Activated T-helper 1 cell treated with anti-CD3 and anti-CD28 coated beads, Interleukin-12 subunit alpha, Interleukin-12 subunit beta, Interleukin-2, Interleukin-4 antibody, amounts not matched to agents 30 ng/mL and 10 ng/mL and 1 ng/mL, durations not matched to agents 14 hours and 24 hours and 36 hours (primary cell): ENCODE data around the gene WNT8A. TPM values are rescaled to one million over a fixed set of nuclear protein-coding genes. Genes with fewer than 3 reads are reported as not detected.
"Not testable (repeated sequence)": the region's sequence is repeated elsewhere in the genome, so short reads cannot be mapped to it uniquely, and the experiment has no call there.

Experiments
- DNase-seq: peaks from one replicate; pipeline ENCODE4 v3.0.0; 2021; ENCODE audit warnings: low spot score
- H3K27ac Mint-ChIP-seq: one replicate; pipeline ENCODE4 v1.8.0; 2021; ENCODE audit warnings: mild to moderate bottlenecking, mixed read lengths
- H3K27me3 Mint-ChIP-seq: one replicate; pipeline ENCODE4 v1.8.0; 2022; ENCODE audit warnings: mild to moderate bottlenecking, moderate library complexity, mixed read lengths; ENCODE audit not compliant: insufficient read depth
- H3K36me3 Mint-ChIP-seq: one replicate; pipeline ENCODE4 v1.8.0; 2021; ENCODE audit warnings: low read depth, mixed read lengths
- H3K4me1 Mint-ChIP-seq: one replicate; pipeline ENCODE4 v1.8.0; 2021; ENCODE audit warnings: low read depth, mixed read lengths
- H3K4me3 Mint-ChIP-seq: one replicate; pipeline ENCODE4 v1.8.0; 2021; ENCODE audit warnings: mild to moderate bottlenecking, moderate library complexity, mixed read lengths
- H3K9me3 Mint-ChIP-seq: one replicate; pipeline ENCODE4 v1.8.0; 2021; ENCODE audit warnings: mixed read lengths
- intact Hi-C: fragments of 100-400 bp; cut with micrococcal nuclease; formaldehyde crosslinking; loops from one replicate; pipeline ENCODE4 v1.15.1; 2024
- total RNA-seq: library from RNA; stranded (reverse); gene quantifications from 2 replicates; pipeline ENCODE4 v1.2.3, GENCODE V29; 2022

Gene WNT8A, protein sequence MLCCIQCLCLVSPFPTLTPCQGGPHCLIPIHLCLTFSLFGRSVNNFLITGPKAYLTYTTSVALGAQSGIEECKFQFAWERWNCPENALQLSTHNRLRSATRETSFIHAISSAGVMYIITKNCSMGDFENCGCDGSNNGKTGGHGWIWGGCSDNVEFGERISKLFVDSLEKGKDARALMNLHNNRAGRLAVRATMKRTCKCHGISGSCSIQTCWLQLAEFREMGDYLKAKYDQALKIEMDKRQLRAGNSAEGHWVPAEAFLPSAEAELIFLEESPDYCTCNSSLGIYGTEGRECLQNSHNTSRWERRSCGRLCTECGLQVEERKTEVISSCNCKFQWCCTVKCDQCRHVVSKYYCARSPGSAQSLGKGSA
- total RNA-seq, result not detected in 2 replicates

DNA sequence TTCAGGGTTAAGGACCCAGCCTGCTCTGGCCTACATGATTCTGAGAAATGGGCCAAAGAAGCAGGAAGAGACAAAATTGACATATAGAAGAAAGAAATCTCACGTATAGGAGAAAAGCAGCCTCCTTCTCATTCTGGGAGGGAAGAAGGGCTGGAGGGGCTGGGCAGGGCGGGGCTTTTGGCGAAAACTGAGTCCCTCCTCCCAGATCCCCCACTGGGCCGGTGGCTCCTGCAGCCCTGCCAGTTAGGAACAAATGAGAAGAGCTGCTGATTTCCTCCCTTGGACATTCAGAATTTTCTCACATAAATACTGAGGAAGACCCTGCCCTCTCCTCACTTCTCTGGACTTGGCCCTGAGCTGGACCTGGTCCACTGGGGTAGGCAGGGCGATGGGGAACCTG lies at the start of gene WNT8A:
Gene WNT8A (plus strand): TSS at position 332 of the 400 bp plus-strand sequence. CDS start 95 bp downstream, outside the sequence.
- DNase-seq, result no peak
- Mint-ChIP-seq H3K36me3 (no peaks in the 10 kb centered on the region), H3K4me1 (peaks cover 13% of the 10 kb centered on the region), H3K9me3 (no peaks in the 10 kb centered on the region), H3K4me3 (no peak within 1 kb of the TSS), H3K27me3 (peaks cover 4% of the 10 kb centered on the region), H3K27ac (no peak within 1 kb of the TSS)
- intact Hi-C loops, result no loop called here

DNA sequence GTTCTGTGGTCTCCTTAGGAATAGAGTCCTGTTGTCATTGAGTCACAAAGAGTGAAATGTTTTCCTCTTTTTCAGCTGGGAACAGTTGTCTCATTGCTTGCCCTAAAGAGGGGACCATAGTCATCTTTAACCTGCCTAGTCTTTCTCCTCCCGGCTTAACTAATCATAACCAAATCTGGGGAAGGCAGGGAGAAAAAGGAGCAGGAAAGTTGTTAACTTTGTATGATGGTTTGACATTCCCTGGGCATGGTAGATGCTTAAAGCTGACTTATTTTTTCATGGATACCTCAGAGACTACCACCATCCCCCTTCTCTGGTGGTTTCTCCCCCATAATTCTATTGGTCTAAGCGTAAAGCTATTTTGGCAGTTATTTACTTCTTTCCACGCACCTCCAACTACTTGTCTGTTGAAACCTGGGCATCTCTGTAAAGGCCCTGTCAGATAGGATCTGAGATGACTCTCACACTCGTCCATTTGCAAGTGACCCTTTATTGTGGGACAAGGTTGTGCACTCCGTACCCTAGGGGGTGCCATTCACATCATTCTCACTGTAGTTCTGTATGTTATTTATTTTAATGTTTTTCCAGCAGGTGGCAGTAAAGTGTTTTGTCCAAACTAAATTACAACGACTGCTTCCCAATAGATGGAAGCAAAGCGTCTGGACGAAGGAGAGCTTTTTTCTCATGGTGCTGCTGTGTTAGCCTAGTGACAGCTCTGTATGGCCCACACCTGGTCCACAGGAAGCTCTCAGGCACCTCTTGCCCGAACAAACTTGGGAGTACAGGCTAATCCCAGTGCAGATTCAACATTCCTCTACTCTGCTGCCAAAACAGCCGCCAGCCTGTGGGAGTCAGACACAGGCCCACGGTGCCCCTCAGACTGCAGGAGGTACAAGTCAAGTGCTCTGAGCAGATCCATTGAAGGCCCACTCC lies 48.0 kb upstream of the WNT8A start:
- Mint-ChIP-seq H3K9me3 (no peaks in the 10 kb centered on the region), H3K4me3 (peak overlapping the region; percentile 38), H3K36me3 (no peaks in the 10 kb centered on the region), H3K27me3 (no peaks in the 10 kb centered on the region), H3K27ac (peak overlapping the region; percentile 72), H3K4me1 (peaks cover 46% of the 10 kb centered on the region)
- peak; percentile 60 for DNase-seq
- intact Hi-C loops, result loop anchor here (1.0 to 2.0 kb wide), 5 partner anchors 32 to 257 kb away; partner anchors contain the start of gene BRD8

DNA sequence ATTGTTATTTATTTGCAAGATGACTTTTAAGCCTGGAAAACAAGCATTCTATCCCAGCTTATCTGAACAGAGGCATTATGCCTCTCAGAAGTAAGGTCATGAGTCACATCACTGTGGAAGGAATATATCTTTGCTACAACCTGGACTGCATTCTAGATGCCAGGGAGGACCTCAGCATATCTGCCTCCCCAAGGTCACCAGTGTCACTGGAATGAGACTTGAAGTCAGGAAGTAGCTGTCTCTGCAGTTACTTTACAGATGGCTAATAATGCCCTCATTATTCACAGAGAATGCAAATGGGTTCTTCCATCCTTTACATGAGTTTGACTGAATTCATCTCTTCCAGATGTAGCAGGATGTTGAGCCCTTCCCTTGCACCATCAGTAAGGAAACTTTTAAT lies 46.6 kb upstream of the WNT8A start:
- Mint-ChIP-seq H3K4me3 (no peak overlapping the region), H3K9me3 (no peaks in the 10 kb centered on the region), H3K27ac (no peak overlapping the region), H3K36me3 (no peaks in the 10 kb centered on the region), H3K27me3 (no peaks in the 10 kb centered on the region), H3K4me1 (peaks cover 32% of the 10 kb centered on the region)
- intact Hi-C loops, result loop anchor here (2.0 kb wide), 1 partner anchor 40 kb away; no protein-coding TSS in a partner anchor
- no peak for DNase-seq

DNA sequence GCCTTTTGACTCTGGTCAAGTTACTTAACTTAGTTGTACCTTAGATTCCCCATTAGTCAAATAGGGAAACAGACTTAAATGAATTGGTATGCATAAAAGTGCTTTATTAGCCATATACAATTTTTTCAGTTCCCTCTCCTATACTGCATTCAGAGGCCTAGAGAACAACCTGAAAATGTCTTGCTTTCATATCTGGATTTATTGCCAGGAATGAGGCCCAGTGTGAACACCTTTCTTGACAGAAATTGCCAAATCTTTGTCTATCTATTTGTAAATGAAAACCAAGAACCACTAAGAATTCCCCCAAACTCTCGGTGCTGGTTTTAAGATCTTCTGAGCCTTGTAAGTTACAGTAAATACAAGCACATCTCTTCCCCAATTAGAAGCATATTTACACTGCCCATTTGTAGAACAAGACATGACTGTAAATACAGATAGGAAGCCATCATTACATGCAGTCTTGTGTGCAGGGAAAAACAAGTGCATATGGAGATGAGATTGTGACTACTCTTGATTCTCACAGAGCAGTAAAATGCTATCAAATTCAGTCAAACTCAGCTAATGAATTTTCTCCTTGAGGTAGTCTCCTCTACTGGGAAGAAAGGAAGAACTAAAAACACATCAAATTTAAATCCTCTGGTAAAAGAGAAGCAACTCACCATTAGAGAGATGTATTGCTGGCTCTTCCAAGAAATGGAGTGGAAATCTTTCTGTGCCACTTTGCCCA lies 45.8 kb upstream of the WNT8A start:
- no peaks in the 10 kb centered on the region for H3K9me3 Mint-ChIP-seq
- H3K27me3 Mint-ChIP-seq, result no peaks in the 10 kb centered on the region
- H3K36me3 Mint-ChIP-seq, result no peaks in the 10 kb centered on the region
- peaks cover 31% of the 10 kb centered on the region for H3K4me1 Mint-ChIP-seq
- intact Hi-C loops, result loop anchor here (2.0 kb wide), 1 partner anchor 39 kb away; no protein-coding TSS in a partner anchor
- peak overlapping the region; percentile 42 for H3K27ac Mint-ChIP-seq
- H3K4me3 Mint-ChIP-seq, result no peak overlapping the region
- DNase-seq, result no peak

DNA sequence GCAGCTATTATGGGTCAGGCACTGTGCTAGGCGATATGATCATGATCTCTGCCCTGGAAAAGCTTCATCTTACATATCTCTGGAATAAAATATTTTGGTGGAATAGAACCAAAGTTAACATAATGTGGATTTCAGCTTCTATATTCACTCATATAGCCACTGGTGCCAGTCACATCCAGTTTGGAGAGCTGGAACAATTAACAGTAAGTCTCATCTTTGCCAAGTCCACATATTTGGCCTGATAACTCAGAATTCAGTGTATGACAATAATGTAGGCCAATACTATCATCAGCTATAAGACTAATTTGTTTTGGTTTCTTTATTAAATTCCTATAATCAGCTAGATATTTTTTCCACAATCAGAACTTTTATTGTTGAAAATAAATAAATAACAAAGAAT lies 45.0 kb upstream of the WNT8A start:
- H3K4me1 Mint-ChIP-seq, result peaks cover 25% of the 10 kb centered on the region
- no peak for DNase-seq
- no peak overlapping the region for H3K27ac Mint-ChIP-seq
- H3K27me3 Mint-ChIP-seq, result no peaks in the 10 kb centered on the region
- no peak overlapping the region for H3K4me3 Mint-ChIP-seq
- no peaks in the 10 kb centered on the region for H3K9me3 Mint-ChIP-seq
- no peaks in the 10 kb centered on the region for H3K36me3 Mint-ChIP-seq
- intact Hi-C loops, result no loop called here

DNA sequence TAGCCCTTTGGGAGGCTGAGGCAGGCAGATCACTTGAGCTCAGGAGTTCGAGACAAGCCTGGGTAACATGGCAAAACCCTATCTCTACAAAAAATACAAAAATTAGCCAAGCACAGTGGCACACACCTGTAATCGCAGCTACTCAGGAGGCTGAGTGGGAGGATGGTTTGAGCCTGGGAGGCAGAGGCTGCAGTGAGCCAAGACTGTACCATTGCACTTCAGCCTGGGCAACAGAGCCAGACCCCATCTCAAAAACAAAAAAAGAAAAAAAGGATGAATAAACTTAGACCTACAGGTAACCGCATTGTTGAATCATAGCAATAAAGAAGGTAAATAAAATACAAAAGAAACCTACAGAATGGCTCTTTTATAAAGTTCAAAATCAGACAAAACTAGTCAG lies 38.5 kb upstream of the WNT8A start:
- intact Hi-C loops, H3K4me1 Mint-ChIP-seq, H3K36me3 Mint-ChIP-seq: not testable (repeated sequence)

DNA sequence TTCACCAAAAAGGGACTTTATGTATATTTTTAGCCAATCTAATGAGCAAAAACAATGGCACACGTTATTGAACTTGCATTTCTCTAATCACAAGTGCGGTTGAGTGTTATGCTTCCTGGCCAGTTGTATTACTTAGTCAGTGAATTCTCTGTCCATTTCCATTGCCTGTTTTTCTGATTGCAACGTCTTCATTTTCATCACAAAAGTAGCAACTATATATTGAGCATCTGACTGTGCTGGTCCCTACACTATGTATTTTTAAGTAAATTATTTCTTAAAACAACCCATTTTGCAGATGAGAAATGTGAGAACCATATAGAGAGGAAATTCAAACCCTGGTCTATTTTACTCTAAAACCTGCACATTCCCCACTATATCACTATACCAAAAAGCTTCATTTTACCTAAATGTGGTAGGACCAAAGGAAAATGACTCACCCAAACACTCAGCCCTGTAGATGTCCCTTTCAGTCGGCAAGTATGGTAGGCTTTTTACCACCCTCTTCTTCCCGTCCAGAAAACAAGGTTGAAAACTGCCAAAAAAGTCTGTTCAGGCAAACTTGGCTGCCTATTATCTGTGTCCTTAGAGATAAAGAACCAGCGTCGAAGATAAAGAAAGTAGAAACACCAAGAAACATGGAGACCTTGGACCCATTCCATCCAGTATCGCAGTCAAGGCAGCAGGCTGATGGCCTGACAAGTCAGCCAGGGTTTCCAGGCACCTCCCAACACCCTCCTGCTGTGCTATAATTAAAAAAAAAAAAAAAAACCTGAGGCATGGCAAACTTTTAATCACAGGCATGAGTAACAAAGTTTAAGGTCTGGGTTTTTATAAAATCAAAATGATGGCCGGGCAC lies 32.2 kb upstream of the WNT8A start:
- no peak overlapping the region for H3K27ac Mint-ChIP-seq
- H3K27me3 Mint-ChIP-seq, result no peaks in the 10 kb centered on the region
- no peak overlapping the region for H3K4me3 Mint-ChIP-seq
- no peaks in the 10 kb centered on the region for H3K9me3 Mint-ChIP-seq
- intact Hi-C loops, result no loop called here
- peaks cover 2% of the 10 kb centered on the region for H3K36me3 Mint-ChIP-seq
- H3K4me1 Mint-ChIP-seq, result peaks cover 16% of the 10 kb centered on the region
- DNase-seq, result no peak

More for the DNA sequence above, 38.5 kb upstream of the WNT8A start:
- not testable (repeated sequence) for H3K9me3 Mint-ChIP-seq, H3K4me3 Mint-ChIP-seq, H3K27ac Mint-ChIP-seq, H3K27me3 Mint-ChIP-seq, DNase-seq

DNA sequence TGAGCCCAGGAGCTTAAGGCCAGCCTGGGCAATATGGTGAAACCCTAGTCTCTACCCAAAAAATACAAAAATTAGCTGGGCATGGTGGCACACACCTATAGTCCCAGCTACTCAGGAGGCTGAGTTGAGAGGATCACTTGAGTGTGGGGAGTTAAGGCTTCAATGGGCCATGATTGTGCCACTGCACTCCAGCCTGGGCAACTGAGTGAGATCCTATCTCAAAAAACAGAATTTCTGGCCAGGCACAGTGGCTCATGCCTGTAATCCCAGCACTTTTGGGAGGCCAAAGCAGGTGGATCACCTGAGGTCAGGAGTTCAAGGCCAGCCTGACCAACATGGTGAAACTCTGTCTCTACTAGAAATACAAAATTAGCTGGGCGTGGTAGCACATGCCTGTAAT lies 31.1 kb upstream of the WNT8A start:
- H3K4me3 Mint-ChIP-seq, result not testable (repeated sequence)

DNA sequence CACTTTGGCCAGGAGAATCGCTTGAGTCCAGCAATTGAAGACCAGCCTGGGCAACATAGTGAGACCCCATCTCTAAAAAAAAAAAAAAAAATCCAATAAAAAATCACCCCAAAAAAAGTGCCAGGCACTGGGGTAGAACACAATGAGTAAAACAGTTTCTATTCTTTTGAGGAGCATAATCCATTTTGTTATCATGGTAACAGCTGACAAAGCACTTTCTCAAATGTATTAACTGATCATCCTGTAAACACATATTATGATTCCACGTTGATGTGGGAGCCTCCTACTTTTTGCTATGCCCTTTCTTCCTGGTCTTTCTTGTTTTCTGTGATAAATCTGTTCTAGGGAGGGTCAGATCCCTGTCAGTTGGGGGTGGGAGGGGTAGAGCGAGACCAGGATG lies 30.3 kb upstream of the WNT8A start:
- Mint-ChIP-seq H3K4me1 (peaks cover 16% of the 10 kb centered on the region), H3K27ac (peak overlapping the region; percentile 15), H3K9me3 (no peaks in the 10 kb centered on the region), H3K27me3 (no peaks in the 10 kb centered on the region), H3K4me3 (no peak overlapping the region), H3K36me3 (peaks cover 2% of the 10 kb centered on the region)
- intact Hi-C loops, result no loop called here
- no peak for DNase-seq

More for the DNA sequence above, 31.1 kb upstream of the WNT8A start:
- H3K9me3 Mint-ChIP-seq, H3K36me3 Mint-ChIP-seq, intact Hi-C loops, H3K27ac Mint-ChIP-seq, DNase-seq, H3K27me3 Mint-ChIP-seq: not testable (repeated sequence)
- peaks cover 16% of the 10 kb centered on the region for H3K4me1 Mint-ChIP-seq

DNA sequence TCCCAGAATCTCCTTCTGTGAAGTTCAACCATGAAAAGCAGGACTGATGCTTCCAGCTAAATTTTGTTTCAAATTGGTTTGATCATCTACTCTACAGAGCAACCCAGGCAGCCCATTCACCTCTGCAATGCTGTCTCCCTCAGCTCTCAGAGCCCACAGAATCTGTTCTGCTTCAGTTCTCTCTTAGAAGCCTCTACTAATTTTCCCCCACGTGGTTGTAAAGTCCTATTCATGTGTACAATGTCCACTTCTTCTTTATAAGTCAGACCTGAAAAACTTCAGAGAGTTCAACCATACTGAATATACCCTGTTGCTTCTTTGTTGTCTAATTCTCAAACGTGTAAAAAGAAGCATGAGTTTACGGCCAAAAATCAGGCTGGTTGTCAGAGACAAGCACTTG lies 29.6 kb upstream of the WNT8A start:
- Mint-ChIP-seq H3K4me3 (no peak overlapping the region), H3K9me3 (no peaks in the 10 kb centered on the region), H3K27ac (no peak overlapping the region), H3K27me3 (no peaks in the 10 kb centered on the region), H3K4me1 (peaks cover 16% of the 10 kb centered on the region), H3K36me3 (peaks cover 2% of the 10 kb centered on the region)
- intact Hi-C loops, result no loop called here
- no peak for DNase-seq

DNA sequence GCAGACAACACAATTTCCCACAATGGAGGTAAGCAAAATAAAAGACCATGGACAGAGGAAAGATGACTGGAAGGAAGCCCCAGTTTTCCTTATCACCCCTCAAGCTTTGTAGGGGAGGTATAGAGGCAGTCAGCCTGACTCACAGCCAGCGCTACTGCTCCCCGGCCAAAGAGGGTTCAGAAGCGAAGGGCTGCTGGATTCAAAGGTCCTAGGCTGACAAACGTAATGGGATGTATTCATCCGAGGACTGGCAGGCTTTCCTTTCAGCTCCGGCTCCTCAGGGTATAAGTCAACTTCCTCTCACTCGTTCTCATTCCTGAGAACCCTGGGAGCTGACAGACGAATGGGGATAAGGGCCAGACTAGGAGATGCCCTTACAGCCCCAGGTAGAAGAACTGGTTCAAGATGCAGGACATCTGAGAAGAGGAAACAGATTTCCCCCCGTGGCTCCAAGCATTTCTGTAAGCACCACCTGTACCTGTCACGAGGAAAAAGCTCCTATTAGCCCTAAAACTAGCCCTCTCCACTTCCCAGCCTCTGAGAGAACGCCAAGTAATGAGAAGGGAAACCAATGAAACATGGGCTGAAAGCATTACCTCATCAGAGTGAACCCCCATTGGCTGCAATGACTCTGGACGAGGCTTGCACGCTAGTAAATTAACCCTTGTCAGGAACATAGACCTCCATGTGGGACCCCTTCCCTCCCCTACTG lies 28.8 kb upstream of the WNT8A start:
- DNase-seq, result no peak
- H3K4me3 Mint-ChIP-seq, result no peak overlapping the region
- peaks cover 16% of the 10 kb centered on the region for H3K4me1 Mint-ChIP-seq
- peaks cover 2% of the 10 kb centered on the region for H3K36me3 Mint-ChIP-seq
- no peaks in the 10 kb centered on the region for H3K9me3 Mint-ChIP-seq
- intact Hi-C loops, result no loop called here
- H3K27ac Mint-ChIP-seq, result no peak overlapping the region
- no peaks in the 10 kb centered on the region for H3K27me3 Mint-ChIP-seq
